SK-N-SH (cell line): Measurements from ENCODE around the gene NELFB.

Source experiments
- EZH2phosphoT487 ChIP-seq: fragments of 200-600 bp; sonication (generic); IDR thresholded peaks from 2 replicates; pipeline ENCODE4 v1.6.1; 2017; ENCODE audit warnings: low read depth, mixed run types, mild to moderate bottlenecking, antibody characterized with exemption, moderate library complexity, borderline replicate concordance
- FOSL2 ChIP-seq: IDR thresholded peaks from 2 replicates; pipeline ENCODE4 v1.4.0; 2012; ENCODE audit warnings: low read depth, mild to moderate bottlenecking, moderate library complexity, borderline replicate concordance
- JUND ChIP-seq: IDR thresholded peaks from 2 replicates; pipeline ENCODE4 v1.4.0; 2012
- MEF2A ChIP-seq: IDR thresholded peaks from 2 replicates; pipeline ENCODE4 v1.4.0; 2012; ENCODE audit warnings: low read depth, borderline replicate concordance
- POLR2AphosphoS5 ChIP-seq: IDR thresholded peaks from 2 replicates; pipeline ENCODE4 v1.6.1; 2012; ENCODE audit warnings: low read depth, low read length
- RAD21 ChIP-seq: IDR thresholded peaks from 2 replicates; pipeline ENCODE4 v1.6.1; 2012; ENCODE audit warnings: mild to moderate bottlenecking, low read length
- SIN3A ChIP-seq: IDR thresholded peaks from 2 replicates; pipeline ENCODE4 v1.6.1; 2012; ENCODE audit warnings: low read depth, mild to moderate bottlenecking, low read length, moderate library complexity, borderline replicate concordance
- SMC3 ChIP-seq: IDR thresholded peaks from 2 replicates; pipeline ENCODE4 v1.6.1; 2012; ENCODE audit warnings: low read depth, low read length, improper control_type of control experiment
- YY1 ChIP-seq: IDR thresholded peaks from 2 replicates; pipeline ENCODE4 v1.4.0; 2012; ENCODE audit warnings: low read depth, mild to moderate bottlenecking
- TF ChIP-seq, protein P1 (sequence below): fragments of 200-600 bp; sonication (generic); IDR thresholded peaks from 2 replicates; pipeline ENCODE4 v1.6.1; 2017; ENCODE audit warnings: antibody characterized with exemption, mild to moderate bottlenecking, moderate library complexity
- TF ChIP-seq, protein P2 (sequence below): fragments of 150-350 bp; IDR thresholded peaks from 2 replicates; pipeline ENCODE4 v1.6.1; 2017; ENCODE audit warnings: antibody characterized with exemption, low read length, low read depth, borderline replicate concordance
- TF ChIP-seq, protein P3 (sequence below): IDR thresholded peaks from 2 replicates; pipeline ENCODE4 v1.6.1; 2012; ENCODE audit warnings: mild to moderate bottlenecking, low read depth, low read length, moderate library complexity

DNA sequence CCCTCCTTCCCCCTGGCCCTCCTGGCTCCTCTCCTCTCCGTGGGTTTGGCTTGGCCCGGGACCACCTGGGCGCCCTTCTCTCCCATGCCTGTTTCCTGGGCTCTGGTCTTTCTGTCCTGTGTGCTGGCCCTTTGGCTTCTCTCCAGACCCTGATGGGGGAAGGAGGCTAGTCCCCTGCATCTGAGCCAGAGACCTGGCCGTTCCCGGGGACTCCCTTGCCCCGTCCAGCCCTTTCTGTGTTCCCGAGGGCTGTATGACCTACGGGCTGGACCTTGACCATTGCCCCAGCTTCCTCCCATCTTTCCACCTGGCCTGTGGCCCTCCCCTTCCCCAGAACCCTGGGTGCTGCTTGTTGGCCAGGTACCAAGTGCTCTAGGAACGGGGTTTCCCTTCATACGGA, 8.4 kb downstream of the NELFB start:
- TF ChIP-seq EZH2phosphoT487 (no peak), POLR2AphosphoS5 (no peak), FOSL2 (no peak), SIN3A (no peak), MEF2A (no peak), SMC3 (no peak), YY1 (no peak), RAD21 (no peak), JUND (no peak)
- TF ChIP-seq, protein P1, sequence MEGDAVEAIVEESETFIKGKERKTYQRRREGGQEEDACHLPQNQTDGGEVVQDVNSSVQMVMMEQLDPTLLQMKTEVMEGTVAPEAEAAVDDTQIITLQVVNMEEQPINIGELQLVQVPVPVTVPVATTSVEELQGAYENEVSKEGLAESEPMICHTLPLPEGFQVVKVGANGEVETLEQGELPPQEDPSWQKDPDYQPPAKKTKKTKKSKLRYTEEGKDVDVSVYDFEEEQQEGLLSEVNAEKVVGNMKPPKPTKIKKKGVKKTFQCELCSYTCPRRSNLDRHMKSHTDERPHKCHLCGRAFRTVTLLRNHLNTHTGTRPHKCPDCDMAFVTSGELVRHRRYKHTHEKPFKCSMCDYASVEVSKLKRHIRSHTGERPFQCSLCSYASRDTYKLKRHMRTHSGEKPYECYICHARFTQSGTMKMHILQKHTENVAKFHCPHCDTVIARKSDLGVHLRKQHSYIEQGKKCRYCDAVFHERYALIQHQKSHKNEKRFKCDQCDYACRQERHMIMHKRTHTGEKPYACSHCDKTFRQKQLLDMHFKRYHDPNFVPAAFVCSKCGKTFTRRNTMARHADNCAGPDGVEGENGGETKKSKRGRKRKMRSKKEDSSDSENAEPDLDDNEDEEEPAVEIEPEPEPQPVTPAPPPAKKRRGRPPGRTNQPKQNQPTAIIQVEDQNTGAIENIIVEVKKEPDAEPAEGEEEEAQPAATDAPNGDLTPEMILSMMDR, result no peak
- TF ChIP-seq, protein P2, sequence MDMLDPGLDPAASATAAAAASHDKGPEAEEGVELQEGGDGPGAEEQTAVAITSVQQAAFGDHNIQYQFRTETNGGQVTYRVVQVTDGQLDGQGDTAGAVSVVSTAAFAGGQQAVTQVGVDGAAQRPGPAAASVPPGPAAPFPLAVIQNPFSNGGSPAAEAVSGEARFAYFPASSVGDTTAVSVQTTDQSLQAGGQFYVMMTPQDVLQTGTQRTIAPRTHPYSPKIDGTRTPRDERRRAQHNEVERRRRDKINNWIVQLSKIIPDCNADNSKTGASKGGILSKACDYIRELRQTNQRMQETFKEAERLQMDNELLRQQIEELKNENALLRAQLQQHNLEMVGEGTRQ, result no peak
- TF ChIP-seq, protein P3, sequence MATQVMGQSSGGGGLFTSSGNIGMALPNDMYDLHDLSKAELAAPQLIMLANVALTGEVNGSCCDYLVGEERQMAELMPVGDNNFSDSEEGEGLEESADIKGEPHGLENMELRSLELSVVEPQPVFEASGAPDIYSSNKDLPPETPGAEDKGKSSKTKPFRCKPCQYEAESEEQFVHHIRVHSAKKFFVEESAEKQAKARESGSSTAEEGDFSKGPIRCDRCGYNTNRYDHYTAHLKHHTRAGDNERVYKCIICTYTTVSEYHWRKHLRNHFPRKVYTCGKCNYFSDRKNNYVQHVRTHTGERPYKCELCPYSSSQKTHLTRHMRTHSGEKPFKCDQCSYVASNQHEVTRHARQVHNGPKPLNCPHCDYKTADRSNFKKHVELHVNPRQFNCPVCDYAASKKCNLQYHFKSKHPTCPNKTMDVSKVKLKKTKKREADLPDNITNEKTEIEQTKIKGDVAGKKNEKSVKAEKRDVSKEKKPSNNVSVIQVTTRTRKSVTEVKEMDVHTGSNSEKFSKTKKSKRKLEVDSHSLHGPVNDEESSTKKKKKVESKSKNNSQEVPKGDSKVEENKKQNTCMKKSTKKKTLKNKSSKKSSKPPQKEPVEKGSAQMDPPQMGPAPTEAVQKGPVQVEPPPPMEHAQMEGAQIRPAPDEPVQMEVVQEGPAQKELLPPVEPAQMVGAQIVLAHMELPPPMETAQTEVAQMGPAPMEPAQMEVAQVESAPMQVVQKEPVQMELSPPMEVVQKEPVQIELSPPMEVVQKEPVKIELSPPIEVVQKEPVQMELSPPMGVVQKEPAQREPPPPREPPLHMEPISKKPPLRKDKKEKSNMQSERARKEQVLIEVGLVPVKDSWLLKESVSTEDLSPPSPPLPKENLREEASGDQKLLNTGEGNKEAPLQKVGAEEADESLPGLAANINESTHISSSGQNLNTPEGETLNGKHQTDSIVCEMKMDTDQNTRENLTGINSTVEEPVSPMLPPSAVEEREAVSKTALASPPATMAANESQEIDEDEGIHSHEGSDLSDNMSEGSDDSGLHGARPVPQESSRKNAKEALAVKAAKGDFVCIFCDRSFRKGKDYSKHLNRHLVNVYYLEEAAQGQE, result no peak
